ENCODE measurements around the gene C10orf90.

DNA sequence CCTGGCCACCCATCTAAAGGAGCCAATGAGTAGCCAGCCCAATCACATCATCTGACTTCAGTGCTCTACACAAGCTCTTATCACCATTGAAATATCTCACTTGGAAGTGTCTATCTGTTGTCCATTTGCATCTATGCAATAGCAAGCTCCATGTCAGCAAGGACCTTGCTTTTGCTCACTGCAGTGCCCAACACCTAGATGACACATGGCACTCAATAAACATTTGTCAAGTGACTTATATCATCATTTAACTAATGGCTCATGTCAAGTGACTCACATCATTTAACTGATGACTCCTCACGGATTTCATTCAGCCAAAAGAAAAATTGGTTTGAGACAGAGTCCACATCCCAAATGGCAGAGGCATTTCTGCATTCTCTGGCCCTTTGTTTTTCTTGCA lies 189.3 kb downstream of the C10orf90 start:
- no peak for TF ChIP-seq POLR2A (IDR thresholded peaks at IDR 0.05)
- TF ChIP-seq CTCF (IDR thresholded peaks at IDR 0.05) = no peak
